Aorta (tissue), 5 donors: Measurements from ENCODE around the gene OR2V2. TPM values are rescaled to one million over a fixed set of nuclear protein-coding genes. Genes with fewer than 3 reads are reported as not detected.

Source experiments
- ATAC-seq: fragments of 200-7000 bp; cut with Tn5 transposase; one replicate; pipeline ENCODE4 v1.9.1; 2022; ENCODE audit warnings: moderate library complexity; ENCODE audit not compliant: low FRiP score
- DNase-seq, 2 donors: peaks; one replicate each; pipeline ENCODE4 v3.0.0-alpha.2; 2020
- H3K27ac ChIP-seq, 2 donors: one replicate each; pipeline ENCODE4 v1.5.1; 2013; ENCODE audit warnings: low read length in 2 of 2, mild to moderate bottlenecking in 2 of 2, moderate library complexity in 2 of 2, control low read depth in 1 of 2, inconsistent platforms in 1 of 2, low read depth in 1 of 2
- H3K27me3 ChIP-seq, 2 donors: one replicate each; pipeline ENCODE4 v1.6.1; 2013; ENCODE audit warnings: control low read depth in 1 of 2, low read length in 1 of 2, mild to moderate bottlenecking in 1 of 2, moderate library complexity in 1 of 2; ENCODE audit not compliant: insufficient read depth in 2 of 2, control insufficient read depth in 1 of 2
- H3K36me3 ChIP-seq, 2 donors: one replicate each; pipeline ENCODE4 v1.6.1; 2013; ENCODE audit warnings: control low read depth in 1 of 2, low read length in 1 of 2, mild to moderate bottlenecking in 1 of 2; ENCODE audit not compliant: insufficient read depth in 2 of 2, control insufficient read depth in 1 of 2
- H3K4me1 ChIP-seq, 2 donors: one replicate each; pipeline ENCODE4 v1.6.1; 2013; ENCODE audit warnings: low read length in 2 of 2, control low read depth in 1 of 2, mild to moderate bottlenecking in 1 of 2, moderate library complexity in 1 of 2; ENCODE audit not compliant: insufficient read depth in 2 of 2, control insufficient read depth in 1 of 2
- H3K4me3 ChIP-seq, 2 donors: one replicate each; pipeline ENCODE4 v1.5.1; 2013; ENCODE audit warnings: low read length in 2 of 2, control low read depth in 1 of 2, mild to moderate bottlenecking in 1 of 2
- H3K9me3 ChIP-seq: one replicate; pipeline ENCODE4 v1.6.1; 2013; ENCODE audit warnings: mild to moderate bottlenecking, low read length; ENCODE audit not compliant: control insufficient read depth
- WGBS, 2 donors: extraction: QIAGEN DNeasy Blood & Tissue Kit; methylation state at CpG; one replicate each; pipeline ENCODE4 v1.1.7; 2013; 5-methylcytosine and 5-hydroxymethylcytosine counted together
- intact Hi-C, 2 donors: fragments of 100-400 bp; cut with DNase I; formaldehyde crosslinking; loops; one replicate each; pipeline versions ENCODE4 v1.14.2 to v1.15.0; 2022
- polyA plus RNA-seq, 2 donors: library from polyadenylated mRNA; stranded (reverse); fragments of 200-250 nt; gene quantifications; one replicate each; pipeline ENCODE4 v1.2.3, GENCODE V29; 2013
- total RNA-seq, 2 donors: library from RNA; stranded (reverse); fragmentation: NEBNext Ultra II Directional; extraction: Animal tissue kit (Norgen Biotek cat#: 25700); gene quantifications; one replicate each; pipeline ENCODE4 v1.2.1, GENCODE V29; 2021
- donor health status: healthy with polysubstance abuse.
- donor health status: Bipolar disorder and iron deficiency.
- donor health status: DM: no; HTN: no; CAD: no.
- donor health status: DM: no; HTN: no; CAD: no.
- donor health status: DM: yes; HTN: yes; CAD: no.

Gene OR2V2
- total and polyA plus RNA-seq, 4 donors: not detected

DNA sequence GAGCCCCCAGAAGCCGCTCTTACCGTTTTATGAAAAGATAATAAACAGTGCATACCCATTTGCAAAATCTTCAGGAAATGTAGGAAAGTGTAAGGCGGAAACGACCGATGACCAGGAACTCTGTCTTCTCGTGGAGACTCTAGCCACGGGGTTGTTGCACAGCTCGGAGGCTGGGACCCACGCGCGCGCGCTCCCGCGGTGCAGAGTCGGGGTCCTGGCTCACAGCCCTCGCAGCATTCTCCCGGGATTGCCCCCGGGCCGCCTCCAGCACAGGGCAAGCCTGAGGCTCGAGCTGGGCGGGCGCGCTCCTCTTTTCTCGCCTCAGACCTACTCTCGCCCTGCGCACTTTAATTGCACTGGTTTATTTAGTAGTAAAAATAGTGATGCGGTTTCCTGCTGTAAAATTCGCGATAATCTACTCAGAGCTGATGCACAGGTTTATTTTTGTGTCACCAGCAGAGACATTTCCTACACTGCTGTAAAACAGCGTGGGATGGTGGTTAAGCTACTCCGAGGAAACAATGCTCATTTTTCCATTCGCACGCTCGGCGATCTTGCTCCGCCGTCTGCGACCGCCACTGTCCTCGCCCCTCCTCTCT lies 42.1 kb downstream of the OR2V2 start:
- DNase-seq (peak in 1 of 2 donors; percentile 84), ATAC-seq (peak; percentile 1)
- Histone ChIP-seq H3K27ac (no peak overlapping the region), H3K4me3 (peak overlapping the region; percentile 75 to 86), H3K27me3 (no peaks in the 10 kb centered on the region), H3K9me3 (no peaks in the 10 kb centered on the region), H3K4me1 (no peaks in the 10 kb centered on the region), H3K36me3 (no peaks in the 10 kb centered on the region)
- intact Hi-C loops: loop anchor here in 1 of 2 donors (2.0 to 10.0 kb wide), 2 partner anchors 17 to 75 kb away; partner anchors contain the start of gene TRIM52
- 0% methylated on average over 41 of the region's 41 CpGs for WGBS, 2 donors

GRCh38 chr5:181189962-181190710 lies 42.8 kb downstream of the OR2V2 start:
- intact Hi-C loops: loop anchor here (2.0 to 10.0 kb wide), 3 partner anchors 17 to 75 kb away; partner anchors contain the start of gene TRIM52 (in 2 of the 2)
- Histone ChIP-seq H3K4me1 (no peaks in the 10 kb centered on the region), H3K36me3 (no peaks in the 10 kb centered on the region), H3K27ac (no peak overlapping the region), H3K4me3 (peak overlapping the region; percentile 75 to 86), H3K27me3 (no peaks in the 10 kb centered on the region), H3K9me3 (no peaks in the 10 kb centered on the region)
- ATAC-seq (no peak), DNase-seq (peak; percentile 64 to 83)
- WGBS, 2 donors: 0 to 1% methylated on average over 52 of the region's 52 CpGs

DNA sequence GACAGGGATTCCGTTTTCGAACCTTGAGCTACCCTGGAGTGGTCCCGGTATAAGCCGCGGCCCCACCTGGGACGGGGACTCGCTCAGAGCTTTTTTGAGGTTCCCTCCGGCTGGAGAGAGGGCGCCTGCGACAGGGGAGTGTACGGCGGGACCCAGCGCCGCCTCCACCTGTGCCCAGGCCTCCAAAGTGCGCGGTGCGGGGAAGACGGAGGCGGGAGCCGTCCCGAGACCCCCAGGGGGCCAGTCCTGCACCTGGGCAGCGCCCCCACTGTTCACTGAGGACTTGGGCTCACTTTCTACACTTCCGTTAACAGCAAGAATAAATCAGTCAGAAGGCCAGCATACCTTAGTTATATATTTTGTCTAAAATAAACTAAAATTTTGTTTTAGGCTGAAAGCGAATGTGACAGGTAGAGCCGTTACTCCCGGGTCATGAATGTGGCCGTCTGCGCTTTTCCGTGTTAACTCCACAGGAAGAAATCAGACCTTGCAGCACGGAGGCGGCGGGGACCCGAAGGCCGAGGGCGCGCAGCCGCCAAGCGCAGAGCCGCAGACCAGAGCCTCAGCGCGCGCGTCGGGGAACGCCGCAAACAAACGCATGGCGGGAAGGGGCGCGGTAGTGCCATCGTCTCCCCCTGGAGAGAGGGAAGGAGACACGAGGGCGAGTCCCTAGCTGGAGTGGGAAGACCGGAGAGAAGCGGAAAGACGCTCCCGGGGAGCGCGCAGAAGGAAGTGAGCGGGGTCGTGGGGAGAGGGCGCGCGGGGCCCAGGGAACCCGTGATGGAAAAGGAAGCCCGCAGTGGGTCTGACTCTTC lies 43.5 kb downstream of the OR2V2 start:
- ATAC-seq (peak; percentile 28), DNase-seq (peak; percentile 70 to 86)
- Histone ChIP-seq H3K4me1 (no peaks in the 10 kb centered on the region), H3K9me3 (no peaks in the 10 kb centered on the region), H3K4me3 (peak overlapping the region; percentile 43 to 75), H3K27ac (peak overlapping the region in 1 of 2 donors; percentile 55), H3K27me3 (no peaks in the 10 kb centered on the region), H3K36me3 (no peaks in the 10 kb centered on the region)
- WGBS, 2 donors: 1% methylated on average over 64 to 66 of the region's 66 CpGs
- intact Hi-C loops: loop anchor here (1.0 to 5.0 kb wide), 2 partner anchors 27 to 71 kb away; partner anchors contain the start of gene TRIM52 (in 1 of the 2)

- WGBS, 2 donors: 1% methylated on average over 58 to 64 of the region's 64 CpGs
- Histone ChIP-seq H3K27me3 (no peaks in the 10 kb centered on the region), H3K36me3 (no peaks in the 10 kb centered on the region), H3K27ac (peak overlapping the region in 1 of 2 donors; percentile 55), H3K9me3 (no peaks in the 10 kb centered on the region), H3K4me1 (no peaks in the 10 kb centered on the region), H3K4me3 (peak overlapping the region; percentile 56 to 75)
- ATAC-seq (peak; percentile 90), DNase-seq (peak; percentile 96 to 97)
- intact Hi-C loops: loop anchor here (1.0 to 5.0 kb wide), 2 partner anchors 27 to 71 kb away; partner anchors contain the start of gene TRIM52 (in 1 of the 2)
These were observed 44.3 kb downstream of the OR2V2 start for GRCh38 chr5:181191526-181192336.

DNA sequence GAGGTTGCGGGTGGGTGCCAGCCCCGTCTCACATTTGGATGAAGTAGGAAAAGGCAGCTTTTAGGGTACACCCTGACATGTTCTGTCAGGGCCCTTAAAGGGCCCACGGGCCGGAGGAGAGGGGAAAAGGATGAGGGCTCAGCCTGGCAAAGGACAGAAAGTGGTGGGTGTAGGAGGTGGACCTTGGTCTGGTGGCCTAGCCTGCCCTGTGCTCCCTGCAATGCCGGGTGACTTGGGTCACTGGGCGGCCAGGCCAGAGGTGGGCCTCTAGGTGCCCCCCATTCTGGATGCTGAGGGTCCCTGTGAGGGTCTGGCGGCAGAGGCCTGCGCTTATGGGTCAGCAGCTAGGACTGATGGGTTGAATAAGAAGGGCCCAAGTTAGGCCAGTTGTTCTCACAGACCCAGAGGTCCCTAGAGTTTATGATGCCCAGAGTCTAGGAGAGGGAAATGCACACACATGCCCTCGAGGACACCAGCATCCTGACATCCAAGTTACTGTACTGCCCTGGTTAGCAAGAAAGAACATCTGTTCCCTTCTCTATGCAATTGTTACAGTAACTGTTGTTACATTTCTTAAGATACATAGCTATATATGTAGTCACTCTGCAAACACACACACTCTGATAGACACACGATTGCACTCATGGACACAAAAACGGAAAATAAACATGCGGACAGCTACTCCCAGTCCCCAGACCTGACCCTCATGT lies 45.1 kb downstream of the OR2V2 start:
- 49 to 50% methylated on average over 12 of the region's 12 CpGs for WGBS, 2 donors
- Histone ChIP-seq H3K36me3 (no peaks in the 10 kb centered on the region), H3K27ac (no peak overlapping the region), H3K9me3 (no peaks in the 10 kb centered on the region), H3K4me1 (no peaks in the 10 kb centered on the region), H3K4me3 (peak overlapping the region; percentile 56 to 75), H3K27me3 (no peaks in the 10 kb centered on the region)
- peak in 1 of 2 donors; percentile 53 for DNase-seq
- ATAC-seq: no peak
- intact Hi-C loops: loop anchor here in 1 of 2 donors (5.0 kb wide), 1 partner anchor 70 kb away; the partner anchor contains the start of gene TRIM52

DNA sequence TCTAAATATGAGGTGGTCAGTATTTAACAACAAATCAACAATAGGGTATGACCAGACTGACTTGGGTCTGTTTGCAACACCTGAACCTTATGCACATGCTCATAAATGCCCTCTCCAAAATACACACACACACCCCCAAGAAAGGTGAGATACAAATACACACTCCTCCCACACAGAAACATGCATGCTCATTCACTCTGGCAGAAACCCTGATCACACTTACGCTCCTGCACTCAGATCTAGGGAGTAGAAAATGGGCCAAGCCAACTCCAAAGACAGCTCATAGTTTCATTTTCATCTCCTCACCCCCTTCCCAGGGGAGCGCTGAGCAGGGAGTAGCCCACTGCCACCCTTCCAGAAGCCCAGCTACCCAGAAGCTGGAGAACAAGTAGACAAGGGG lies 46.3 kb downstream of the OR2V2 start:
- no peak overlapping the region for H3K4me3 ChIP-seq
- 93 to 94% methylated on average over 2 of the region's 2 CpGs for WGBS, 2 donors
- H3K27ac ChIP-seq: no peak overlapping the region
- DNase-seq (peak in 1 of 2 donors; percentile 49), ATAC-seq (no peak)
- H3K9me3 ChIP-seq: no peaks in the 10 kb centered on the region
- intact Hi-C loops: loop anchor here in 1 of 2 donors (5.0 kb wide), 1 partner anchor 69 kb away; the partner anchor contains the start of gene TRIM52
- no peaks in the 10 kb centered on the region for H3K4me1 ChIP-seq
- no peaks in the 10 kb centered on the region for H3K27me3 ChIP-seq
- no peaks in the 10 kb centered on the region for H3K36me3 ChIP-seq

- Histone ChIP-seq H3K4me3 (no peak overlapping the region), H3K36me3 (no peaks in the 10 kb centered on the region), H3K9me3 (no peaks in the 10 kb centered on the region), H3K27ac (no peak overlapping the region), H3K4me1 (no peaks in the 10 kb centered on the region), H3K27me3 (no peaks in the 10 kb centered on the region)
- WGBS, 2 donors: 68 to 73% methylated on average over 21 of the region's 21 CpGs
- intact Hi-C loops: loop anchor here in 1 of 2 donors (5.0 kb wide), 1 partner anchor 68 kb away; the partner anchor contains the start of gene TRIM52
- ATAC-seq: no peak
- DNase-seq: peak; percentile 46 to 65
These were observed 47.3 kb downstream of the OR2V2 start for GRCh38 chr5:181194489-181195248.
